GM23248 (cell line): ENCODE results near the gene PTK6.

ENCODE experiments used
- EZH2 ChIP-seq: fragments of 200-600 bp; sonication (generic); IDR thresholded peaks from 2 replicates; pipeline ENCODE4 v1.6.1; 2018; ENCODE audit warnings: antibody characterized with exemption, mild to moderate bottlenecking; ENCODE audit not compliant: insufficient read depth, poor library complexity, severe bottlenecking
- EZH2phosphoT487 ChIP-seq: fragments of 200-600 bp; sonication (generic); IDR thresholded peaks from 2 replicates; pipeline ENCODE4 v1.6.1; 2018; ENCODE audit warnings: antibody characterized with exemption, moderate library complexity, mild to moderate bottlenecking, low read depth; ENCODE audit not compliant: insufficient read depth

DNA sequence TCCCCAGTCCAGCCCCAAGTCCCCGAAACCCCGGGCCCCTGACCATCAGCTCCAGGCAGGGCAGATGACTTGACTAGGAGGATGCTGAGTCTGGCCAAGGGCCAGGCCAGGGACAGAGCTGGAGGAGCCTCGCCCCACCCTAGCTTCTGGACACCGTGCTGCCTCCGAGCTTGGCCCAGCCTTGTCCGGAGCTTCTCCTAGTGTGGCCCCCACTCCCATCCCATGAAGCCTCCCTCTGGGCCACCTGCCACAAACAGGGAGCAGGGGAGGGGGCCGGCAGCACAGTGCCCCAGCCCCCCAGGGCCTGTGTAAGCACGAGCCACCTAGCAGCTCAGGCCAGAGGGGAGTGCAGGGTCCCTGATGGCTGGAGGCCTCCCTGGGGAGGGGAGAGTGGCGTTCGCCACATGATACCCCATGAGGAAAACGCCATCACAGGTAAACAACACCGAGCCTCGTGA lies 43.6 kb downstream of the PTK6 start:
- TF ChIP-seq EZH2 (no peak), EZH2phosphoT487 (no peak)
